ENCODE measurements around the gene CHRND.

- TF ChIP-seq CTCF (IDR thresholded peaks at IDR 0.05) = no peak
- TF ChIP-seq ZFX (IDR thresholded peaks at IDR 0.05; ENCODE audit: borderline replicate concordance) = no peak
Observed at GRCh38 chr2:232483311-232483922, 42.5 kb upstream of the CHRND start.
